Endothelial cell of umbilical vein (primary cell): ENCODE data around the gene PTBP3. TPM values are rescaled to one million over a fixed set of nuclear protein-coding genes. Genes with fewer than 3 reads are reported as not detected.

ENCODE experiments used
- BruUV-seq: library from RNA; stranded (reverse); fragments of 400-500 nt; replicated peaks from 2 replicates; lab custom pipeline; 2021; lab: Mats Ljungman, UMichigan
- CTCF ChIA-PET: fragments of 300-600, 350-600 bp; sonication (Branson Sonifier 250); formaldehyde crosslinking; loops from one replicate; lab custom pipeline; 2021; ENCODE audit warnings: antibody characterized with exemption, inconsistent platforms; lab: Charles Lee
- POLR2A ChIA-PET: fragments of 300-600, 350-600 bp; sonication (Branson Sonifier 250); formaldehyde crosslinking; loops from one replicate; lab custom pipeline; 2021; ENCODE audit warnings: antibody characterized with exemption, inconsistent platforms; lab: Charles Lee
- DNase-seq: peaks from one replicate; pipeline ENCODE4 v3.0.0-alpha.2; 2011; ENCODE audit warnings: low read depth, low spot score
- FAIRE-seq: peaks from 2 replicates; lab custom pipeline; 2011; peaks lifted over from hg19 to GRCh38; lab: Jason Lieb, UNC
- H2AFZ ChIP-seq: 2 replicates; pipeline ENCODE4 v1.6.0; 2012; ENCODE audit warnings: low read depth, low read length, control low read depth, inconsistent platforms
- H3K27ac ChIP-seq: 2 replicates; pipeline ENCODE4 v1.5.1; 2011; ENCODE audit warnings: low read depth, mild to moderate bottlenecking, control low read depth, low read length, moderate library complexity; ENCODE audit not compliant: insufficient read depth
- H3K27me3 ChIP-seq, 2 experiments: 2 replicates each; pipeline versions ENCODE4 v1.6.0 to v1.6.1; 2011; ENCODE audit warnings: low read length in 2 of 2, mixed read lengths in 1 of 2; ENCODE audit not compliant: control insufficient read depth in 2 of 2, insufficient read depth in 2 of 2
- H3K36me3 ChIP-seq, 2 experiments: 2 replicates in 1 of 2; 3 replicates in 1 of 2; pipeline ENCODE4 v1.5.1; 2011; ENCODE audit warnings: low read length in 2 of 2, mild to moderate bottlenecking in 1 of 2, moderate library complexity in 1 of 2; ENCODE audit not compliant: control insufficient read depth in 2 of 2, insufficient read depth in 2 of 2; ENCODE audit errors: extremely low read depth in 1 of 2
- H3K4me1 ChIP-seq: 3 replicates; pipeline ENCODE4 v1.5.1; 2011; ENCODE audit warnings: mild to moderate bottlenecking, low read length; ENCODE audit not compliant: control insufficient read depth, insufficient read depth; ENCODE audit errors: extremely low read depth
- H3K4me2 ChIP-seq: 2 replicates; pipeline ENCODE4 v1.6.1; 2011; ENCODE audit warnings: low read length, control low read depth, mixed read lengths; ENCODE audit not compliant: insufficient read depth
- H3K4me3 ChIP-seq, 3 experiments: fragments of 200-600 bp in 1 of 3; sonication (generic), shearing (Covaris generic) in 1 of 3; replicated peaks in 1 of 3; 2 replicates each; pipeline ENCODE4 v1.5.1; 2011 to 2016; ENCODE audit warnings: control low read depth in 3 of 3, low read length in 3 of 3, mild to moderate bottlenecking in 2 of 3, inconsistent platforms in 1 of 3, low read depth in 1 of 3, moderate library complexity in 1 of 3; ENCODE audit not compliant: insufficient read depth in 1 of 3
- H3K79me2 ChIP-seq: 2 replicates; pipeline ENCODE4 v1.6.0; 2012; ENCODE audit warnings: low read length, inconsistent platforms; ENCODE audit not compliant: control insufficient read depth, insufficient read depth
- H3K9ac ChIP-seq: replicated peaks from 2 replicates; pipeline ENCODE3; 2011; ENCODE audit warnings: low read length, control low read depth; ENCODE audit not compliant: insufficient read depth; ENCODE audit errors: extremely low read depth
- H3K9me1 ChIP-seq: replicated peaks from 3 replicates; pipeline ENCODE4 v1.6.0; 2011; ENCODE audit warnings: mild to moderate bottlenecking, low read length; ENCODE audit not compliant: control insufficient read depth, insufficient read depth; ENCODE audit errors: extremely low read depth
- H3K9me3 ChIP-seq: replicated peaks from 2 replicates; pipeline ENCODE4 v1.5.1; 2012; ENCODE audit warnings: low read length, inconsistent platforms; ENCODE audit not compliant: control insufficient read depth, insufficient read depth
- H4K20me1 ChIP-seq: replicated peaks from 2 replicates; pipeline ENCODE3; 2011; ENCODE audit warnings: mild to moderate bottlenecking, low read length; ENCODE audit not compliant: control insufficient read depth, insufficient read depth; ENCODE audit errors: extremely low read depth
- EZH2 ChIP-seq: IDR thresholded peaks from 2 replicates; pipeline ENCODE4 v1.6.1; 2012; ENCODE audit warnings: borderline replicate concordance, low read depth, mild to moderate bottlenecking, moderate library complexity, low read length, inconsistent platforms; ENCODE audit not compliant: severe bottlenecking
- FOS ChIP-seq: IDR thresholded peaks from 2 replicates; pipeline ENCODE4 v1.6.1; 2011; ENCODE audit warnings: mild to moderate bottlenecking, low read length, moderate library complexity, borderline replicate concordance; ENCODE audit not compliant: insufficient read depth
- JUN ChIP-seq: IDR thresholded peaks from 2 replicates; pipeline ENCODE4 v1.6.1; 2011; ENCODE audit warnings: borderline replicate concordance, low read depth; ENCODE audit not compliant: insufficient read length, insufficient read depth
- MYC ChIP-seq: IDR thresholded peaks from one replicate; pipeline ENCODE4 v1.6.1; 2011; ENCODE audit warnings: mild to moderate bottlenecking, low read depth, low read length
- POLR2A ChIP-seq: IDR thresholded peaks from 2 replicates; pipeline ENCODE4 v1.6.1; 2012; ENCODE audit warnings: low read depth, mild to moderate bottlenecking, control low read depth, low read length
- POLR2AphosphoS5 ChIP-seq: IDR thresholded peaks from 2 replicates; pipeline ENCODE4 v1.6.1; 2012; ENCODE audit warnings: low read depth, mild to moderate bottlenecking, control low read depth, low read length, moderate library complexity; ENCODE audit not compliant: insufficient read depth
- dilution Hi-C: fragments of 300-500 bp; cut with MboI; formaldehyde crosslinking; loops from one replicate; pipeline ENCODE4 v1.15.0; 2019; ENCODE audit warnings: low sequenced_read_pairs; ENCODE audit not compliant: extremely low pct_ligation_motif_present
- intact Hi-C: fragments of 100-400 bp; cut with micrococcal nuclease; formaldehyde crosslinking; loops from one replicate; pipeline ENCODE4 v1.10.0; 2022
- polyA plus RNA-seq, 4 experiments: library from polyadenylated mRNA; depleted of rRNA in 3 of 4; stranded (reverse) in 3 of 4; unstranded in 1 of 4; fragments of >200 nt; gene quantifications; 2 replicates each; pipeline versions ENCODE4 v1.2.1 to v1.2.3, GENCODE V29; 2011 to 2012; ENCODE audit warnings: missing spikeins in 1 of 4
- total RNA-seq: library from RNA; stranded (reverse); gene quantifications from 2 replicates; pipeline ENCODE4 v1.2.3, GENCODE V29; 2021
- TF ChIP-seq, protein P1 (sequence below): IDR thresholded peaks from 2 replicates; pipeline ENCODE4 v1.6.1; 2011; ENCODE audit not compliant: insufficient read depth, insufficient read length
- TF ChIP-seq, protein P2 (sequence below), 2 donors: IDR thresholded peaks; 1 replicate in 1 of 2; 2 replicates in 1 of 2; pipeline ENCODE4 v1.5.1; 2011; ENCODE audit warnings: low read length in 2 of 2, mild to moderate bottlenecking in 2 of 2, moderate library complexity in 2 of 2, control low read depth in 1 of 2, inconsistent platforms in 1 of 2, low read depth in 1 of 2; ENCODE audit not compliant: insufficient read depth in 1 of 2; ENCODE audit errors: extremely low read depth in 1 of 2

PTBP3 gene
- total and polyA plus RNA-seq, 2 donors (not counting 3 experiments of a cell fraction or from before 2014, with no cell fraction given): 42.4 to 75.0 TPM

DNA sequence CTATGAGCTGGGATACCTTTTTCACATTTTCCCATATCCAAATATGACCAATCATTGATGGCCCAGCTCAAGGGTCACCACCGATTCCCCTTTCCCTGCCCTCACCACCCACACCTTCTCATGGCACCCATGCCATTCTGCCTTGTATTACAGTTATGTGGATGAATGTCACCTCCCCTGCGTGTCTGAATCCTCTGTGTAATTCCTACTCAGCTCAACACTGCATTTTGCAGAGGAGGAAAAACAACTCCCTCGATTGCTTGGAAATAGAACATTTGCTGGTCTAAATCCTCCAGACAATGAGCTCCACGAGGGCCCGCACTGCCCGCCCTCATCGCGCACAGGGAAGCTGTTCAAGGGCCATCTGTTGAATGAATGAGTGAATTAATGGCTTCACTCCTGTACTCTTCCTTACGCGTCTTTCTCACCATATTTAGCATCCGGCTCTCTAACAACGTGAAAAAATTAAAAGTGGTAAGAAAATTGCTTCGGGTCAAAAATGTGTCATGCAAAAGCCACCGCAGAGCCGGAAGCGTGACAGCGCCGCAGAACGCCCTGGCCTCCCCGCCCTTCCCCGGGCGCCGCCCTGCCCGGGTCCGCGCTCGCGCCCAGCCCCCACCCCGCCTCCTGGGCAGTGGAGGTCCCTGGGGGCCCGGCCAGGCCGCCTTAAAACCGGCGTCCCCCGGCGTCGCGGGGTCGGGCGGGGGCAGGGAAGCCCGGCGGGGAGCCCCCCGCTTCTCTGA is 159.0 kb downstream of the PTBP3 start:
- peak overlapping the region; percentile 37 for H3K27ac ChIP-seq
- H3K4me3 ChIP-seq: peak overlapping the region; percentile 34 to 74 (median 60)
- BruUV-seq: no TSS peak
- peak; percentile 1 for TF ChIP-seq FOS
- TF ChIP-seq, protein P1, sequence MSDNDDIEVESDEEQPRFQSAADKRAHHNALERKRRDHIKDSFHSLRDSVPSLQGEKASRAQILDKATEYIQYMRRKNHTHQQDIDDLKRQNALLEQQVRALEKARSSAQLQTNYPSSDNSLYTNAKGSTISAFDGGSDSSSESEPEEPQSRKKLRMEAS: no peak
- peak overlapping the region; percentile 79 for H3K9ac ChIP-seq
- FAIRE-seq (peak; percentile 67), DNase-seq (peak; percentile 35)
- H3K79me2 ChIP-seq: peaks cover 16% of the 10 kb centered on the region
- CTCF ChIA-PET: interaction anchor here (0.6 to 1.2 kb wide), 6 partner anchors 9 to 159 kb away, joined by 3 to 9 read pairs (median 4); partner anchors contain the start of gene PTBP3
- H3K9me3 ChIP-seq: no peaks in the 10 kb centered on the region
- peak overlapping the region; percentile 93 for H2AFZ ChIP-seq
- dilution Hi-C loops: no loop called here
- no peaks in the 10 kb centered on the region for H3K27me3 ChIP-seq
- H3K36me3 ChIP-seq: no peaks in the 10 kb centered on the region
- H3K4me1 ChIP-seq: peaks cover 8% of the 10 kb centered on the region
- intact Hi-C loops: loop anchor here (1.0 to 2.0 kb wide), 2 partner anchors 78 to 159 kb away; partner anchors contain the start of gene PTBP3
- peak overlapping the region; percentile 96 for H3K4me2 ChIP-seq
- H4K20me1 ChIP-seq: no peaks in the 10 kb centered on the region
- H3K9me1 ChIP-seq: no peaks in the 10 kb centered on the region
- POLR2A ChIA-PET: no interaction called here

DNA sequence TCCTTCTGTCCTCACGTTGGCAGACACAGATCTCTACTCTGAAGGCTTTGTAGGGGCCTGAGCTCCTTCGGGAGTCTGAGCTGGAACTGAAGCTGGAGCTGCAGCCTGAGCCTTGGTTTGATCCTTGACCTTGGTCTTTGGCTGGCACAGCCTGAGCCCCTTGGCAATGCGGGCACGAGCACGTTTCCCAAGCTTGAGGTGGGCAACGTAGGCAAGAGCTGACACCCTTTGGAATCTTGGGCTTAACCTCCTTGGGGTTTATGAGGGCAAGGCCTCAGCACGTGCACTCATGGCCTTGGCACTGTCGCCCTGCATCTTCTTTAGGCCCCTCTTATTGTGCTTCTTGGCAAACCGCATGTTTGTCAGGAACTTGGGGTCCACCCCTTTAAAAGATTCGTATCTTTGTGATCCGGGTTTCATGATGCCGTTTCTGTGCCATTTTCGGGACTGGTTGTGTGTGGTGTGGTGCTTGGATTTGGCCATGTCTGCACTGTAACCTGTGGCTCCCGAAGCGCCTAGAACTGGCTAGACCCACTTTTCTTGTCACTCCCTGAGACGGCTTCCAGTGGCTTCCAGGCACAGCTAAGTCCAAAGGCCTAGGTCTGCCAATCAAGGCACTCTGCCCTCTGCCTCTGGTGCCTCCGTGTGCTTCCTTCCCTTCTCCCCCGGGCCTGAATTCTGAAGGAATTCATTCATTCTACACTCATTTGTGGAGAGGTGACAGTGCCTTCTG is 159.8 kb downstream of the PTBP3 start:
- H3K4me1 ChIP-seq: peaks cover 8% of the 10 kb centered on the region
- H3K36me3 ChIP-seq: no peaks in the 10 kb centered on the region
- no peaks in the 10 kb centered on the region for H3K9me3 ChIP-seq
- dilution Hi-C loops: no loop called here
- no peak overlapping the region for H3K27ac ChIP-seq
- TF ChIP-seq, protein P1: no peak
- TF ChIP-seq MYC (no peak), EZH2 (no peak), JUN (no peak), POLR2AphosphoS5 (no peak), POLR2A (no peak)
- TF ChIP-seq, protein P2, sequence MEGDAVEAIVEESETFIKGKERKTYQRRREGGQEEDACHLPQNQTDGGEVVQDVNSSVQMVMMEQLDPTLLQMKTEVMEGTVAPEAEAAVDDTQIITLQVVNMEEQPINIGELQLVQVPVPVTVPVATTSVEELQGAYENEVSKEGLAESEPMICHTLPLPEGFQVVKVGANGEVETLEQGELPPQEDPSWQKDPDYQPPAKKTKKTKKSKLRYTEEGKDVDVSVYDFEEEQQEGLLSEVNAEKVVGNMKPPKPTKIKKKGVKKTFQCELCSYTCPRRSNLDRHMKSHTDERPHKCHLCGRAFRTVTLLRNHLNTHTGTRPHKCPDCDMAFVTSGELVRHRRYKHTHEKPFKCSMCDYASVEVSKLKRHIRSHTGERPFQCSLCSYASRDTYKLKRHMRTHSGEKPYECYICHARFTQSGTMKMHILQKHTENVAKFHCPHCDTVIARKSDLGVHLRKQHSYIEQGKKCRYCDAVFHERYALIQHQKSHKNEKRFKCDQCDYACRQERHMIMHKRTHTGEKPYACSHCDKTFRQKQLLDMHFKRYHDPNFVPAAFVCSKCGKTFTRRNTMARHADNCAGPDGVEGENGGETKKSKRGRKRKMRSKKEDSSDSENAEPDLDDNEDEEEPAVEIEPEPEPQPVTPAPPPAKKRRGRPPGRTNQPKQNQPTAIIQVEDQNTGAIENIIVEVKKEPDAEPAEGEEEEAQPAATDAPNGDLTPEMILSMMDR (IDR thresholded peaks at IDR 0.05; ENCODE audit: extremely low read depth in 1 of 2, insufficient read depth in 1 of 2, low read depth in 1 of 2, low read length in 2 of 2): no peak
- no peak overlapping the region for H3K4me3 ChIP-seq
- DNase-seq: no peak
- H3K27me3 ChIP-seq: no peaks in the 10 kb centered on the region
- no peak overlapping the region for H2AFZ ChIP-seq
- H4K20me1 ChIP-seq: peaks cover 1% of the 10 kb centered on the region
- no peaks in the 10 kb centered on the region for H3K9me1 ChIP-seq
- H3K4me2 ChIP-seq: peak overlapping the region; percentile 96
- BruUV-seq: TSS peak; percentile 20
- FAIRE-seq: no peak
- ChIA-PET CTCF (interaction anchor here (0.8 to 1.2 kb wide), 4 partner anchors 10 to 160 kb away, joined by 3 to 9 read pairs (median 4); partner anchors contain the start of gene PTBP3), POLR2A (no interaction called here)
- peaks cover 16% of the 10 kb centered on the region for H3K79me2 ChIP-seq
- intact Hi-C loops: loop anchor here (1.0 to 2.0 kb wide), 2 partner anchors 77 to 160 kb away; partner anchors contain the start of gene PTBP3
- peak overlapping the region; percentile 79 for H3K9ac ChIP-seq
